Neural cell (in vitro differentiated cells): ENCODE measurements around the gene PTPN13. TPM values are rescaled to one million over a fixed set of nuclear protein-coding genes. Genes with fewer than 3 reads are reported as not detected.

Experiments
- H2AFZ ChIP-seq: fragments of 200-600, 300-800 bp; sonication (generic), shearing (Covaris generic); 2 replicates; pipeline ENCODE4 v1.6.0; 2014; ENCODE audit warnings: low read depth, mild to moderate bottlenecking, antibody characterized with exemption, low read length, moderate library complexity
- H3F3A ChIP-seq: fragments of 200-600 bp; shearing (Covaris generic); 2 replicates; pipeline ENCODE4 v1.6.1; 2016; ENCODE audit warnings: mild to moderate bottlenecking, moderate library complexity, mixed read lengths, antibody characterized with exemption, low read length; ENCODE audit not compliant: insufficient read depth, poor library complexity, severe bottlenecking
- H3K27ac ChIP-seq: fragments of 200-600, 300-800 bp; sonication (generic), shearing (Covaris generic); 2 replicates; pipeline ENCODE4 v1.5.1; 2014; ENCODE audit warnings: mild to moderate bottlenecking, low read length, moderate library complexity
- H3K27me3 ChIP-seq: fragments of 300-800, 200-600 bp; sonication (generic), shearing (Covaris generic); 2 replicates; pipeline ENCODE4 v1.6.0; 2014; ENCODE audit warnings: mild to moderate bottlenecking, low read depth, low read length, moderate library complexity; ENCODE audit not compliant: insufficient read depth
- H3K36me3 ChIP-seq: fragments of 300-800, 200-600 bp; sonication (generic), shearing (Covaris generic); 2 replicates; pipeline ENCODE4 v1.5.1; 2014; ENCODE audit warnings: mild to moderate bottlenecking, antibody characterized with exemption, low read length, moderate library complexity; ENCODE audit not compliant: insufficient read depth
- H3K4me2 ChIP-seq: fragments of 300-800, 200-600 bp; sonication (generic), shearing (Covaris generic); 2 replicates; pipeline ENCODE4 v1.6.0; 2014; ENCODE audit warnings: mild to moderate bottlenecking, low read length
- H3K4me3 ChIP-seq: fragments of 300-800, 200-600 bp; sonication (generic), shearing (Covaris generic); 2 replicates; pipeline ENCODE4 v1.5.1; 2014; ENCODE audit warnings: mild to moderate bottlenecking, low read length, moderate library complexity
- H3K79me2 ChIP-seq: fragments of 200-600 bp; shearing (Covaris generic); replicated peaks from 2 replicates; pipeline ENCODE4 v1.6.0; 2014; ENCODE audit warnings: mild to moderate bottlenecking, low read length, moderate library complexity; ENCODE audit not compliant: insufficient read depth
- H3K9ac ChIP-seq: fragments of 300-800, 200-600 bp; sonication (generic), shearing (Covaris generic); 2 replicates; pipeline ENCODE4 v1.6.1; 2016; ENCODE audit warnings: mild to moderate bottlenecking, low read length, mixed read lengths
- H3K9me2 ChIP-seq: fragments of 200-600 bp; shearing (Covaris generic); 2 replicates; pipeline ENCODE4 v1.6.1; 2016; ENCODE audit warnings: mild to moderate bottlenecking, low read length, mixed read lengths; ENCODE audit not compliant: insufficient read depth
- H3K9me3 ChIP-seq: fragments of 200-600, 300-800 bp; sonication (generic), shearing (Covaris generic); 2 replicates; pipeline ENCODE4 v1.6.1; 2016; ENCODE audit warnings: mild to moderate bottlenecking, mixed run types, low read length, moderate library complexity, mixed read lengths
- H4K20me1 ChIP-seq: fragments of 200-600 bp; shearing (Covaris generic); 2 replicates; pipeline ENCODE4 v1.6.1; 2016; ENCODE audit warnings: mild to moderate bottlenecking, mixed run types; ENCODE audit not compliant: insufficient read depth
- EP300 ChIP-seq: fragments of 450-650 bp; conservative IDR thresholded peaks from 2 replicates; pipeline ENCODE4 v1.6.1; 2014; ENCODE audit warnings: antibody characterized with exemption, mild to moderate bottlenecking, moderate library complexity; ENCODE audit not compliant: poor library complexity, severe bottlenecking
- EZH2 ChIP-seq: fragments of 200-600, 300-800 bp; shearing (Covaris generic), sonication (generic); IDR thresholded peaks from 2 replicates; pipeline ENCODE4 v1.6.1; 2014; ENCODE audit warnings: antibody characterized with exemption, low read length, borderline replicate concordance, mild to moderate bottlenecking; ENCODE audit not compliant: insufficient read depth, poor library complexity, severe bottlenecking
- MXI1 ChIP-seq: fragments of 450-650 bp; conservative IDR thresholded peaks from 2 replicates; pipeline ENCODE4 v1.6.1; 2014; ENCODE audit warnings: antibody characterized with exemption, mild to moderate bottlenecking; ENCODE audit not compliant: poor library complexity, severe bottlenecking
- POLR2AphosphoS5 ChIP-seq: IDR thresholded peaks from 2 replicates; pipeline ENCODE4 v1.6.1; 2012
- RAD21 ChIP-seq: fragments of 450-650 bp; conservative IDR thresholded peaks from 2 replicates; pipeline ENCODE4 v1.6.1; 2014; ENCODE audit warnings: antibody characterized with exemption, mild to moderate bottlenecking, moderate library complexity
- SMC3 ChIP-seq: fragments of 450-650 bp; conservative IDR thresholded peaks from 2 replicates; pipeline ENCODE4 v1.6.1; 2014; ENCODE audit warnings: antibody characterized with exemption, mild to moderate bottlenecking, moderate library complexity; ENCODE audit not compliant: poor library complexity
- TAF1 ChIP-seq: IDR thresholded peaks from 2 replicates; pipeline ENCODE4 v1.6.1; 2012; ENCODE audit warnings: low read depth
- polyA plus RNA-seq: library from polyadenylated mRNA; depleted of rRNA; stranded (reverse); fragments of >200 nt; gene quantifications from 2 replicates; pipeline ENCODE4 v1.2.3, GENCODE V29; 2014
- TF ChIP-seq, protein P1 (sequence below): IDR thresholded peaks from 2 replicates; pipeline ENCODE4 v1.6.1; 2012; ENCODE audit warnings: borderline replicate concordance
- TF ChIP-seq, protein P2 (sequence below): fragments of 450-650 bp; IDR thresholded peaks from 2 replicates; pipeline ENCODE4 v1.5.1; 2014; ENCODE audit warnings: antibody characterized with exemption, mild to moderate bottlenecking, moderate library complexity; ENCODE audit not compliant: poor library complexity, severe bottlenecking

The PTPN13 gene
- polyA plus RNA-seq, 1 donor from 2014 or later, result 4.7 TPM

DNA sequence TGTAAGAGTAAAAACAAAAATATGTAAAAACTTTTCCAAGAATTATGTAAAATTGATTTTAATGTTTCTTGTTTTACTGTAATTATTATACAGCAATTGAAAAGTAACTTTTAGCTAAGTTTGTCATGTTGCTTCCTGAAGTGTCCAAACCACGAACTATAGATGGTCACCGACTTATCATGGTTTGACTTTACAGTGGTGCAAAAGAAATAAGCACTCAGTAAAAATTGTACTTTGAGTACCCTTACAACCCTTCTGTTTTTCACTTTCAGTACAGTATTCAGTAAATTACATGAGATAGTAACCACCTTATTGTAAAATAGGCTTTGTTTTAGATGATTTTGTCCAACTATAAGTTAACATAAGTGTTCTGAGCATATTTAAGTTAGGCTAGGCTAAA lies 161.3 kb downstream of the PTPN13 start:
- H3K4me3 ChIP-seq, result no peak overlapping the region
- no peak overlapping the region for H3K4me2 ChIP-seq
- H3K27ac ChIP-seq, result no peak overlapping the region
- H3K36me3 ChIP-seq, result no peaks in the 10 kb centered on the region
- H3K79me2 ChIP-seq, result no peaks in the 10 kb centered on the region
- H2AFZ ChIP-seq, result no peak overlapping the region
- TF ChIP-seq RAD21, result no peak
- TF ChIP-seq, protein P1, sequence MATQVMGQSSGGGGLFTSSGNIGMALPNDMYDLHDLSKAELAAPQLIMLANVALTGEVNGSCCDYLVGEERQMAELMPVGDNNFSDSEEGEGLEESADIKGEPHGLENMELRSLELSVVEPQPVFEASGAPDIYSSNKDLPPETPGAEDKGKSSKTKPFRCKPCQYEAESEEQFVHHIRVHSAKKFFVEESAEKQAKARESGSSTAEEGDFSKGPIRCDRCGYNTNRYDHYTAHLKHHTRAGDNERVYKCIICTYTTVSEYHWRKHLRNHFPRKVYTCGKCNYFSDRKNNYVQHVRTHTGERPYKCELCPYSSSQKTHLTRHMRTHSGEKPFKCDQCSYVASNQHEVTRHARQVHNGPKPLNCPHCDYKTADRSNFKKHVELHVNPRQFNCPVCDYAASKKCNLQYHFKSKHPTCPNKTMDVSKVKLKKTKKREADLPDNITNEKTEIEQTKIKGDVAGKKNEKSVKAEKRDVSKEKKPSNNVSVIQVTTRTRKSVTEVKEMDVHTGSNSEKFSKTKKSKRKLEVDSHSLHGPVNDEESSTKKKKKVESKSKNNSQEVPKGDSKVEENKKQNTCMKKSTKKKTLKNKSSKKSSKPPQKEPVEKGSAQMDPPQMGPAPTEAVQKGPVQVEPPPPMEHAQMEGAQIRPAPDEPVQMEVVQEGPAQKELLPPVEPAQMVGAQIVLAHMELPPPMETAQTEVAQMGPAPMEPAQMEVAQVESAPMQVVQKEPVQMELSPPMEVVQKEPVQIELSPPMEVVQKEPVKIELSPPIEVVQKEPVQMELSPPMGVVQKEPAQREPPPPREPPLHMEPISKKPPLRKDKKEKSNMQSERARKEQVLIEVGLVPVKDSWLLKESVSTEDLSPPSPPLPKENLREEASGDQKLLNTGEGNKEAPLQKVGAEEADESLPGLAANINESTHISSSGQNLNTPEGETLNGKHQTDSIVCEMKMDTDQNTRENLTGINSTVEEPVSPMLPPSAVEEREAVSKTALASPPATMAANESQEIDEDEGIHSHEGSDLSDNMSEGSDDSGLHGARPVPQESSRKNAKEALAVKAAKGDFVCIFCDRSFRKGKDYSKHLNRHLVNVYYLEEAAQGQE, result no peak
- no peak for TF ChIP-seq EP300
- no peak for TF ChIP-seq SMC3
- TF ChIP-seq, protein P2, sequence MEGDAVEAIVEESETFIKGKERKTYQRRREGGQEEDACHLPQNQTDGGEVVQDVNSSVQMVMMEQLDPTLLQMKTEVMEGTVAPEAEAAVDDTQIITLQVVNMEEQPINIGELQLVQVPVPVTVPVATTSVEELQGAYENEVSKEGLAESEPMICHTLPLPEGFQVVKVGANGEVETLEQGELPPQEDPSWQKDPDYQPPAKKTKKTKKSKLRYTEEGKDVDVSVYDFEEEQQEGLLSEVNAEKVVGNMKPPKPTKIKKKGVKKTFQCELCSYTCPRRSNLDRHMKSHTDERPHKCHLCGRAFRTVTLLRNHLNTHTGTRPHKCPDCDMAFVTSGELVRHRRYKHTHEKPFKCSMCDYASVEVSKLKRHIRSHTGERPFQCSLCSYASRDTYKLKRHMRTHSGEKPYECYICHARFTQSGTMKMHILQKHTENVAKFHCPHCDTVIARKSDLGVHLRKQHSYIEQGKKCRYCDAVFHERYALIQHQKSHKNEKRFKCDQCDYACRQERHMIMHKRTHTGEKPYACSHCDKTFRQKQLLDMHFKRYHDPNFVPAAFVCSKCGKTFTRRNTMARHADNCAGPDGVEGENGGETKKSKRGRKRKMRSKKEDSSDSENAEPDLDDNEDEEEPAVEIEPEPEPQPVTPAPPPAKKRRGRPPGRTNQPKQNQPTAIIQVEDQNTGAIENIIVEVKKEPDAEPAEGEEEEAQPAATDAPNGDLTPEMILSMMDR, result no peak
- no peak for TF ChIP-seq MXI1
- no peak for TF ChIP-seq EZH2
- no peak for TF ChIP-seq TAF1
- no peak for TF ChIP-seq POLR2AphosphoS5
- no peaks in the 10 kb centered on the region for H4K20me1 ChIP-seq
- H3K27me3 ChIP-seq, result no peaks in the 10 kb centered on the region
- H3K9me3 ChIP-seq, result no peaks in the 10 kb centered on the region
- H3K9ac ChIP-seq, result no peak overlapping the region
- no peaks in the 10 kb centered on the region for H3K9me2 ChIP-seq
- H3F3A ChIP-seq, result no peaks in the 10 kb centered on the region

DNA sequence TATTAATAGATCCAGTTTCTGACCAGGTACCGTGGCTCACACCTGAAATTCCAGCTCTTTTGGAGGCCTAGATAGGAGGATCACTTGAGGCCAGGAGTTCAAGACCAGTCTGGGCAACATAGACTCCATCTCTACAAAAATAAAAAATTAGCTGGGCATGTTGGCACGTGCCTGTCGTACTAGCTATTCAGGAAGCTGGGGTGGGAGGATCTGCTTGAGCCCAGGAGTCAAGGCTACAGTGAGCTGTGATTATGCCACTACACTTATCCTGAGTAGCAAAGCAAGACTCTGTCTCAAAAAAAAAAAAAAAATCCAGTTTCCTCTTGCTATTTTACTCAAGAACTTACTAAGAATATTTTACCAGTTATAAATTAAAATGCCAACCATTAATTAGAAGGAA lies 163.4 kb downstream of the PTPN13 start:
- H3K4me2 ChIP-seq, result no peak overlapping the region
- no peak overlapping the region for H2AFZ ChIP-seq
- no peaks in the 10 kb centered on the region for H3K79me2 ChIP-seq
- no peaks in the 10 kb centered on the region for H4K20me1 ChIP-seq
- H3K9ac ChIP-seq, result no peak overlapping the region
- H3F3A ChIP-seq, result no peaks in the 10 kb centered on the region
- H3K27me3 ChIP-seq, result no peaks in the 10 kb centered on the region
- no peak overlapping the region for H3K27ac ChIP-seq
- no peaks in the 10 kb centered on the region for H3K36me3 ChIP-seq
- H3K9me2 ChIP-seq, result no peaks in the 10 kb centered on the region
- no peaks in the 10 kb centered on the region for H3K9me3 ChIP-seq
- no peak overlapping the region for H3K4me3 ChIP-seq
- no peak for TF ChIP-seq EP300
- TF ChIP-seq, protein P1, result no peak
- TF ChIP-seq, protein P2, result no peak
- TF ChIP-seq RAD21, result no peak
- no peak for TF ChIP-seq EZH2
- TF ChIP-seq TAF1, result no peak
- no peak for TF ChIP-seq SMC3
- no peak for TF ChIP-seq MXI1
- TF ChIP-seq POLR2AphosphoS5, result no peak
